ENCODE data around the gene SDCBP2.

SDCBP2 gene

GRCh38 chr20:1266167-1266973 is 62.6 kb downstream of the SDCBP2 start, which contains the start of gene SNPH:
Gene SNPH, plus strand, starts transcription at chr20:1266294. Its CDS starts 29,946 bp downstream, at chr20:1296240.
- peak within 1 kb of the TSS; percentile 54 for H3K4me3 ChIP-seq (ENCODE audit: low read length)
- no peak for TF ChIP-seq CTCF (IDR thresholded peaks at IDR 0.05; ENCODE audit: insufficient read depth, low read depth, low read length, missing control alignments)

GRCh38 chr20:1265916-1266166 is 63.1 kb downstream of the SDCBP2 start:
- TF ChIP-seq CTCF (IDR thresholded peaks at IDR 0.05; ENCODE audit: insufficient read depth, low read depth, low read length, missing control alignments): no peak
- no peak for DNase-seq (ENCODE audit: low read depth)

More at GRCh38 chr20:1266167-1266973, 62.6 kb downstream of the SDCBP2 start, which contains the start of gene SNPH:
- peak; percentile 84 for DNase-seq (ENCODE audit: low read depth)

GRCh38 chr20:1265226-1265915 is 63.6 kb downstream of the SDCBP2 start:
- peak overlapping the region; percentile 54 for H3K4me3 ChIP-seq (ENCODE audit: low read length)
- no peak for DNase-seq (ENCODE audit: low read depth)

More at GRCh38 chr20:1265916-1266166, 63.1 kb downstream of the SDCBP2 start:
- peak overlapping the region; percentile 54 for H3K4me3 ChIP-seq (ENCODE audit: low read length)

GRCh38 chr20:1264727-1265126 is 64.2 kb downstream of the SDCBP2 start:
- H3K4me3 ChIP-seq (ENCODE audit: low read length): no peak overlapping the region
- no peak for DNase-seq (ENCODE audit: low read depth)
- no peak for TF ChIP-seq CTCF (IDR thresholded peaks at IDR 0.05; ENCODE audit: insufficient read depth, low read depth, low read length, missing control alignments)

More at GRCh38 chr20:1265226-1265915, 63.6 kb downstream of the SDCBP2 start:
- TF ChIP-seq CTCF (IDR thresholded peaks at IDR 0.05; ENCODE audit: insufficient read depth, low read depth, low read length, missing control alignments): no peak

- DNase-seq (ENCODE audit: low read depth): peak; percentile 32
- no peak overlapping the region for H3K4me3 ChIP-seq (ENCODE audit: low read length)
- no peak for TF ChIP-seq CTCF (IDR thresholded peaks at IDR 0.05; ENCODE audit: insufficient read depth, low read depth, low read length, missing control alignments)
Observed at GRCh38 chr20:1263853-1264252, 65.1 kb downstream of the SDCBP2 start.
